ENCODE data around the gene PDS5B.
"Not testable (repeated sequence)": the region's sequence is repeated elsewhere in the genome, so short reads cannot be mapped to it uniquely, and the experiment has no call there.

The PDS5B gene, protein sequence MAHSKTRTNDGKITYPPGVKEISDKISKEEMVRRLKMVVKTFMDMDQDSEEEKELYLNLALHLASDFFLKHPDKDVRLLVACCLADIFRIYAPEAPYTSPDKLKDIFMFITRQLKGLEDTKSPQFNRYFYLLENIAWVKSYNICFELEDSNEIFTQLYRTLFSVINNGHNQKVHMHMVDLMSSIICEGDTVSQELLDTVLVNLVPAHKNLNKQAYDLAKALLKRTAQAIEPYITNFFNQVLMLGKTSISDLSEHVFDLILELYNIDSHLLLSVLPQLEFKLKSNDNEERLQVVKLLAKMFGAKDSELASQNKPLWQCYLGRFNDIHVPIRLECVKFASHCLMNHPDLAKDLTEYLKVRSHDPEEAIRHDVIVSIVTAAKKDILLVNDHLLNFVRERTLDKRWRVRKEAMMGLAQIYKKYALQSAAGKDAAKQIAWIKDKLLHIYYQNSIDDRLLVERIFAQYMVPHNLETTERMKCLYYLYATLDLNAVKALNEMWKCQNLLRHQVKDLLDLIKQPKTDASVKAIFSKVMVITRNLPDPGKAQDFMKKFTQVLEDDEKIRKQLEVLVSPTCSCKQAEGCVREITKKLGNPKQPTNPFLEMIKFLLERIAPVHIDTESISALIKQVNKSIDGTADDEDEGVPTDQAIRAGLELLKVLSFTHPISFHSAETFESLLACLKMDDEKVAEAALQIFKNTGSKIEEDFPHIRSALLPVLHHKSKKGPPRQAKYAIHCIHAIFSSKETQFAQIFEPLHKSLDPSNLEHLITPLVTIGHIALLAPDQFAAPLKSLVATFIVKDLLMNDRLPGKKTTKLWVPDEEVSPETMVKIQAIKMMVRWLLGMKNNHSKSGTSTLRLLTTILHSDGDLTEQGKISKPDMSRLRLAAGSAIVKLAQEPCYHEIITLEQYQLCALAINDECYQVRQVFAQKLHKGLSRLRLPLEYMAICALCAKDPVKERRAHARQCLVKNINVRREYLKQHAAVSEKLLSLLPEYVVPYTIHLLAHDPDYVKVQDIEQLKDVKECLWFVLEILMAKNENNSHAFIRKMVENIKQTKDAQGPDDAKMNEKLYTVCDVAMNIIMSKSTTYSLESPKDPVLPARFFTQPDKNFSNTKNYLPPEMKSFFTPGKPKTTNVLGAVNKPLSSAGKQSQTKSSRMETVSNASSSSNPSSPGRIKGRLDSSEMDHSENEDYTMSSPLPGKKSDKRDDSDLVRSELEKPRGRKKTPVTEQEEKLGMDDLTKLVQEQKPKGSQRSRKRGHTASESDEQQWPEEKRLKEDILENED (N-terminal part only)

DNA sequence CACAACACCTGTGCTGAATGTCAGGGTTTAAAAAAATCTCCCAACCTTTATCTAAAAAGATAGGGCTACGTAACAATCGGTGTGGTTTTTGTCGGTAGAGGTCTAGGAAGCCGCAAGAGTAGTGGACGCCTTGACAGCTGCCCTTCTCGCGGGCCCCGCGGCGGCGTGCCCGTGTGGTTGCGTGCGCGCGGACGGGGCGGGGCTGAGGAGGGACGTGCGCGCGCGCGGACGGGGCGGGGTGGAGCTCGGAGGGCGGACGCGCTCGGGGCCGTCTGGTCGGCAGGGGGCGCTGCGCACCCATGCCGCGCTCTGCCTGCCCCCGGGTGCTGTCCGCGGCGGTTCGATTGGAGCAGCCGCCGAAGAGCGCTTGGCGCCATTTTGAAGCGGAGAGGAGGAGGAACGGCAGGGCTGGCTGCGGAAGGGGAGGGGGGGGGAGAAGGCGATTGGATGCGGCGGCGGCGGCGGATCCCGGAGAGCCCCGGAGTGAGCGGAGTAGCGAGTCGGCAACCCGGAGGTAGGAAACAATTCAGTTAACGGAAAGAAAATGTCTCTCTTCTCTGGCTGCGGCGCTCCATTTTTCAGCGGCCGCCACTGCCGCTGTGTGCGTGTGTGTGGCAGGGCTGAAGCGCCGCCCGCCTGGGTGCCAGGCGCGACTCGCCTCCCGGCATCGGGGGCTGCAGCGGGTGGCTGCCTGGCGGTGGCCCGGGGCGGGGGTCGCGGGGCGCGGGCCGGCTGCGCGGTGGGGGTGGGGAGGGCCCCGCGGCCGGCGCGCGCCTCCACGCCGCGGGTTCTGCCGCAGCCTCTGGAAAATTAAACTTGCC, at the start of gene PDS5B:
PDS5B (plus strand) TSS at position 373 of the 821 bp plus-strand sequence. CDS start 62,321 bp downstream, outside the sequence.
- DNase-seq: peak; percentile 97

DNA sequence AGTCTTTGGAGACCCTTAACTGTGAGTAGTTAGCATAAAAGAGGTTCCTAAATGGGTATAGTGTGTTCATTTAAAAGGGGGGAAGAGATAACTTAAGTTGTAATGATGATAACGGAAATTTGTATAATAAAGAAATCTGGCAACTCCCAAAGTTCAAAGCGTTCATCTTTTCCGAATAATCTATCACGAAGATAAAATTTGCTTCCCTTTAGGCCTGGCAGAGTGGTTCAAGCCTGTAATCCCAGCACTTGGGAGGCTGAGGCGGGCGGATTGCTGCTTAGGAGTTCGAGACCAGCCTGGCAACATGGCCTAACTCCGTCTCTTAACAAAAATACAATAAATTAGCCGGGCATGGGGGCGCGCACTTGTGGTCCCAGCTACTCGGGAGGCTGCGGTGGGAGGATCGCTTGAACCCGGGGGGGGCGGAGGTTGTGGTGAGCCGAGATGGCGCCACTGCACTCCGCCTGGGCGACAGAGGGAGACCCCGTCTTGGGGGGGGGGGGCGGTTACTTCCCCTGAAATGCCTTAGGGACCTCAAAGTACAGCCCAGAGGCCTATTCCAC, 48.6 kb upstream of the PDS5B start:
- peak; percentile 59 for DNase-seq

DNA sequence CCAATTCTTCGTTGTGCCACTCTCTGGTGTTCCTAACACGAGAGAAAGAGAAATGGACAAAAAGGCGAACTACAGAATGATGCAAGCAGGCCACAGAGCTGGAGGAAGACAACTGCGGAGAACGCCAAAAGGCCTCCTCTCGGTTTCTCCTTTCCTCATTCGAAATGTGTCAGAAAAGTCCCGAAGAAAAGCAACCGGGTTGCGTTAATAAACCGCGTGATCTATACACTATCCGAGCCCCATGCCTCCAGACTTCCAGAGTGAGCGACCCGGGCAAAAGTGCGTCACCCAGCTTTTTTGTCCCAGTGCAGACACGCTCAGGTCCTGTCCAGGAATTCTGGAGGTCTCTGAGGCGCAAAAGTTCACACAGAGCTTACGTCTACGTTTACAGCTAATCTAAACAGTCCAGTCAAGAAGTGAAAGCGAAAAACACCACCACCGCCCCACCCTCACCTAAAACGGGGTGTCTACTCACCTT, 48.1 kb upstream of the PDS5B start:
- DNase-seq: no peak

DNA sequence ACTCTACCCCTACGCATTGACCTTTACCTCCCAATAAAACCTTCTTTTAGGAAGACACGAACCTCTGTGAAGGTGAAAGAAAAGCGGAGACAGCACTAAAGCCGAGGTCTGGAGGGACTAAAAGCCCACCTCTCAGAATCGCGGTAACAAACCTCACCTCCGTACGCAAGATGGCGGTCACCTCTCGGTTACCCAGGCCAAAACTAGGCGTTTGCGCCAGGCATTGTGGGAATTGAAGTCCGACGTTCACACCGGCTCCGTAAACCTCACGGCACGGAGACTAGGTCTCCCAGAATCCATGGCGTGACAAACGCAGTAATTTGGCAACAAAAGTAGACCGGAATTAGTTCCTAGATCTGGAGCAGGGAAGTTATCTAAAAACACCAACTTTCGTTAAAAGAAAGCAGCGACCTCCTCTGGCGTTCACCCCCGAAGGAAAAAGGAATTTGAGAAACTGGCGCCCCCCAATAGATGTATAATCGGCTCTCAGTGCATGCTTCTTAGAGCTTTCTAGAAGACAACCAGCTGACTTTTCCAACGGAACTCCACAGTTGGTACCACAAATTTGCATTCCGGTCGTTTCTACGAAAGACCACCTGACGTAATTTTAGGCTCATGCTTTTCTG, 47.5 kb upstream of the PDS5B start, which contains the start of gene N4BP2L2:
N4BP2L2 (minus strand) TSS at position 175 of the 626 bp plus-strand sequence. CDS start 1,768 bp downstream, outside the sequence.
- peak; percentile 94 for DNase-seq

DNA sequence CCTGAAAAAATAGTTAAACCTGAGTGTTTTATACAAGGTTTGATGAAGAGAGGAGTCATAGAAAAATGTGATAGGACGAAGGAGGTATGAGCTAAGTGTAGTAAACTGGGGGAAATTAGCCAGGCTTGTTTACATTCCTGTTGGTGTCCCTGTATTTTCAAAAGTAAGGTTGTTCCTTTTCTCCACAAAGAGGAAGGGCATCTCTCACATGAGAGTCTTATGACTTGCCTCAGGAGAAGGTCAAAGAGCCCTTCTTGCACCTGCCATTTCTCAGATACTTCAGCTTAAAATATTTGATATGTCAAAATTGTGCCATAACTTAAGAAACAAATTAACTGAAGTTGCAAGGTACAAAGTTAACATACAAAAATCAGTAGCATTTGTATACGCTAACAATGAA, 44.0 kb upstream of the PDS5B start:
- no peak for DNase-seq

DNA sequence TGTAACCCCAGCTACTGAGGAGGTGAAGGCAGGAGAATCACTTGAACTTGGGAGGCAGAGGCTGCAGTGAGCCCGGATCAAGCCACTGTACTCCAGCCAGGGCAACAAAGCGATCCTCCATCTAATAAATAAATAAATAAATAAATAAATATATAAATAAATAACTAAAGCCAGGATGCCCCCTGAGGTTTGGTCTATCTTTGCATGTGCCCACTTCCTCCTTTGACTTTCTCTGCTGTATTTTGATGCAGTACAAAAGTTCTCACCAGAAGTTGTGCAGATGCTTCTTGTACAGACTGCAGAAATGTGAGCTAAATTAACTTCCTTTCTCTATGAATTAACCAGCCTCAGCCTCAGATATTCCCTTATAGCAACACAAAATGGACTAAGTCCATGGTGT, 41.2 kb upstream of the PDS5B start:
- DNase-seq: no peak

DNA sequence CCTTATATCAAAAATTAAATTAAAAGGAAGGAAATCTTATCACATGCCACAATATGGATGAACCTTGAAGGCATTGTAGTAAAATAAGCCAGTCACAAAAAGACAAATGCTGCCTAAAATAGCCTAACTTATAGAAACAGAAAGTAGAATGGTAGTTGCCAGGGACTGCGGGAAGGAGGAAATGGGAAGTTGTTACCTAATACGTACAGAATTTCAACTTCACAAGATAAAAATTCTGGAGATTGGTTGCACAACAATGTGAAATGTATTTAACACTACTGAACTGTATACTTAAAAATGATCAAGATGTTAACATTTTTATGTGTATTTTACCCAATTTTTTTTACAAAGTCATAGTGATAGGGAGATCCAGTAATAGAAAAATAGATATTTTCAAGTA, 37.4 kb upstream of the PDS5B start:
- DNase-seq: no peak

DNA sequence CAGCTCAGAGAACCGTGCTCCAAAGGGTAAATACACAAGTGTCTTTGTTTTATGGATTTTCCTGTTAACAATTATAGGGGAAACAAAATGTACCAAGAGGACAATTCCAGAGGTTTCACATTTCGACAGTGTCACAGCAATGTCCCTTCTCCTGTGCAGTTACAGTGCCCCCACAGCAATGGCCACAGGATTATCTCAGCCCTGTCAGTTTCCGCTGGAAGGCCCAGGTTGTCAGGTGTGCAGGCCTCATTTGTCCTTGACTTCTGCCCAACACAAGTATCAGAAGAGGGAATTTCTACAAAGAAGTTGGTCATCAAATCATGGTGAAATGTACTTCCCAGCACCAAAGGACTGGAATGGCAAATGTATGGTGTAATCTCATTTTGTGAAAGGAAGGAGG, 36.5 kb upstream of the PDS5B start:
- no peak for DNase-seq

DNA sequence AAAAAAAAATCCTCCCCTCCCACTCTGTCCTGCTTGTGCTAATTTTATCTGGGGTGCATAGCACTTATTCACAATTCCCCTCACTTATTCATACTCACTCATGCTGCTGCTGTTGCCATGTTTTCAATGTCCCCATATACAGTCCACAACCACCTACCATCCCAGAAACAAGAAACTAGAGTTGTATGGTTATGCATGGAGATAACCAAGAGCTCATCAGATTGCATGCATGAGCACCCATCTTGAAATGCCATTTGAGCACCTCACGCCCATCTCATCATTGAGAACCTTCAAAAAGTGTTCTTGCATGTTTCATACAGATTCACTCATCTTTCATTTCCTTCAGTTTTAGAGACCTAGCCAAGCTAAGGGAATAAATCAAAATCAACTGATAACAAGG, 32.5 kb upstream of the PDS5B start:
- no peak for DNase-seq

DNA sequence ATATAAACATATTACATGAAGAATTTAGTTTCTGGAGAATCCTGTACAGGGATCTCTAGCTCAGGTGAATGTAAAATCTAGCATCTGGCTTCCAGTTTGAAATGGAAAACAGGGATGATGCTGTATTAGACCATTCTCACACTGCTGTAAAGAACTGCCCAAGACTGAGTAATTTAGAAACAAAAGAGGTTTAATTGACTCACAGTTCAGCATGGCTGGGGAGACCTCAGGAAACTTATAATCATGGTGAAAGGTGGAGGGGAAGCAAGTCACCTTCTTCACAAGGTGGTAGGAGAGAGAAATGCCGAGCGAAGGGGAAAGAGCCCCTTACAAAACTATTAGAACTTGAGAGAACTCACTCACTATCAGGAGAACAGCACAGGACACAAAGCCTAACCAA, 30.6 kb upstream of the PDS5B start:
- no peak for DNase-seq

DNA sequence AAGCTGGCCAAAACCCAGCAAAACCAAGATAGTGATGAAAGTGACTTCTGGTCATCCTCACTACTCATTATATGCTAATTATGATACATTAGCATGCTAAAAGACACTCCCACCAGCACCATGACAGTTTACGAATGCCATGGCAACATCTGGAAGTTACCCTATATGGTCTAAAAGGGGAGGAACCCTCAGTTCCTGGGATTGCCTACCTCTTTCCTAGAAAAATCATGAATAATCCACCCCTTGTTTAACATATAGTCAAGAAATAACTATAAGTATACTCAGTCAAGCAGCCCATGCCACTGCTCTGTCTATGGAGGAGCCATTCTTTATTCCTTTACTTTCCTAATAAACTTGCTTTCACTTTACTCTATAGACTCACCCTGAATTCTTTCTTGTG, 25.4 kb upstream of the PDS5B start:
- DNase-seq: not testable (repeated sequence)

DNA sequence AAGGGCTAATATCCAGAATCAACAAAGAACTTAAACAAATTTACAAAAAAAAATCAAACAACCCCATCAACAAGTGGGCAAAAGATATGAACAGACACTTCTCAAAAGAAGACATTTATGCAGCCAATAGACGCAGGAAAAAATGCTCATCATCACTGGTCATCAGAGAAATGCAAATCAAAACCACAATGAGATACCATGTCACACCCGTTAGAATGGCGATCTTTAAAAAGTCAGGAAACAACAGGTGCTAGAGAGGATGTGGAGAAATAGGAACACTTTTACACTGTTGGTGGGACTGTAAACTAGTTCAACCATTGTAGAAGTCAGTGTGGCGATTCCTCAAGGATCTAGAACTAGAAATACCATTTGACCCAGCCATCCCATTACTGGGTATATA, 10.6 kb upstream of the PDS5B start:
- not testable (repeated sequence) for DNase-seq

DNA sequence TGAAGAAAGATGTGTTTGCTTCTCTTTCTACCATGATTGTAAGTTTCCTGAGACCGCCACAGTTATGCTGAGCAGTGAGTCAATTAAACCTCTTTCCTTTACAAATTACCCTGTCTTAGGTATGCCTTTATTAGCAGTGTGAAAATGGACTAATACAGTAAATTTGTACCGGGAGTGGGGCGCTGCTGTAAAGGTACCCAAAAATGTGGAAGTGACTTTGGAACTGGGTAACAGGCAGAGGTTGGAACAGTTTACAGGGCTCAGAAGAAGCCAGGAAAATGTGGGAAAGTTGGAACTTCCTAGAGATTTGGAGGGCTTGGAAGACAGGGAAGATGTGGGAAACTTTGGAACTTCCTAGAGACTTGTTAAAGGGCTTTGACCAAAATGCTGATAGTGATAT, 9.2 kb upstream of the PDS5B start:
- DNase-seq: no peak

DNA sequence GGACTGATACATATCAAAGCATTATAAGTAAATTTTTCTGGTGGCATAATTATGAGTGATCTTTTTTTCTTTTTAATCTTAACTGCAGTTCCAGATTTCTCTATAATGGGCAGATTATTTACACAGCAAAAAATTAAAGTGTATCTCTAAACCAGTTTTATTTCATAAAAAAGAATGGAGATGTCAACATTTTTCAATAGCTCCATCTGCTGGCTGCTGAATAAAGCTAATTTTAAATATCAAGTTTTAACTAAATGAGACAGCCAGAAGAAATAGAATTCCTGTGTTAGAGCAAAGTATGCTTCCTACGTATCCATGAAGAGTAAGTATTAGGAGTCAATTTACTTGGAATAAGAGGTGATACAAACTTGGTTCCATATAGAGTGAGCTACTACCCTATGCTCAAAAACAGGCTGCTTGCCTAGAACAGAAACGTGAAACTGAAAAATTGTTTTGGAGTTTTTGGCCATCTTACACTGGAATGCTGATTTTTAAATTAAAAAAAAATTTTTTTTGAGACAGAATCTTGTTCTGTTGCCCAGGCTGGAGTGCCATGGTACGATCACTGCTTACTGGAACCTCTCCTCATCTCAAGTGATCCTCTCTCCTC, 5.0 kb upstream of the PDS5B start:
- peak; percentile 35 for DNase-seq

DNA sequence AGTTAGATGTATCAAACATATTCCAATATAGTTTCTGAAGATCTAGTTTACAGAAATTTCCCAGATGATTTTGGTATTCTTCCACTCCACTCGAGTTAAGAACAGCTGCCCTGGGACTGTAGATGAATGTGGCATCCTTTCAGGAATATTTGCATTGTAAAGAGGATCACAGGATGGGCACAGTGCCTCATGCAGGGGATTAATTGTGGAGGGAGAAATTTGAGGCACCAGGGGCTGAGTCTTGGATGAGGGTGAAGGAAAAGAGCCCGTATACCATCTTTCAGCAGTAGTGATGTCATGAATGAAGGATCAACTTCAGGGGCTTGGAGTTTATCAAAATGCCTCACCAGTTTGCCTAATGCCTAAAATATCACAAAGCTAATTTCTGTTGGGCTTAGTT, 4.0 kb upstream of the PDS5B start:
- no peak for DNase-seq

DNA sequence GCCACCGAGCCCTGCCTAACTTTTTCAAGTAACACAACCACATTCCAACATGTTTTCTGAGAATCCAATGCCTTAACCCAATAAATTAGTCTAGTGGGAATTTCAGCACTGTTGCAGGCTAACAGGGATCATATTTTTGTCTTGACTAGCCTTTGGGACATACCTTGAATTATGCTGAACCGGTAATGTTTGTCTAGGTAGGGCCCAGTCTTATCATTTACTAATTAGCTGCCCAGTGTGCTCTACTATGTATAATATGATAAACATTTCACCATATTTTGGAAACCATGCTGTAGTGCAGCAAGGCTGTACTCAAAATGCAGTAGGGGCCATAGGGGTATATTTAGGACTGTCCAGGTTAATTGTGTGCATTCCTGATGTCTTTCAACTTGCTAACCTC, 3.3 kb upstream of the PDS5B start:
- no peak for DNase-seq

DNA sequence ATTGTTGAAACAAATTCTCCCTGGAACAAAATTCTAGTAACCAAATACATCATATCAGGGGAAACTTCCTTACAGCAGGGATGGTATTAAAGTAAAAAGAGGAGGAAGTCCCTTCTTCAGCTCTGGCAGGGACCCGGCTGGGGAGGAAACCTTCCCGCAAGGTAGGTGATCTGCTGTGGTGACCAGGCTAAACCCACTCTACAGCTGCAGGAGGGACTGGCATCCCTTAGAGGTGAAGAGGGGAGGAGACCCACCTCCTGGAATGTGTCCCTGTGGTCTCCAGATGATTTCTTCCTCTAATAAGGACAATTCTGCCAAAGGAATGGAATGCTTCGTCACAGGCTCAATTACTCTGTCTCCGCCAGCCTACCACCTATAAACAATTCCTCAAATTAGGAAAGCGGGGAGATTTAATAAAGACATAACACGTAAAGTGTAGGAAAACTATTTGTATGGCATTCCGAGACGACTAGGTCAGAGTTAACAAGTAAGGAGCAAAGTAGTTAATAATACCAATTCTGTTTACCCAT, 637 bp upstream of the PDS5B start:
- peak; percentile 3 for DNase-seq

DNA sequence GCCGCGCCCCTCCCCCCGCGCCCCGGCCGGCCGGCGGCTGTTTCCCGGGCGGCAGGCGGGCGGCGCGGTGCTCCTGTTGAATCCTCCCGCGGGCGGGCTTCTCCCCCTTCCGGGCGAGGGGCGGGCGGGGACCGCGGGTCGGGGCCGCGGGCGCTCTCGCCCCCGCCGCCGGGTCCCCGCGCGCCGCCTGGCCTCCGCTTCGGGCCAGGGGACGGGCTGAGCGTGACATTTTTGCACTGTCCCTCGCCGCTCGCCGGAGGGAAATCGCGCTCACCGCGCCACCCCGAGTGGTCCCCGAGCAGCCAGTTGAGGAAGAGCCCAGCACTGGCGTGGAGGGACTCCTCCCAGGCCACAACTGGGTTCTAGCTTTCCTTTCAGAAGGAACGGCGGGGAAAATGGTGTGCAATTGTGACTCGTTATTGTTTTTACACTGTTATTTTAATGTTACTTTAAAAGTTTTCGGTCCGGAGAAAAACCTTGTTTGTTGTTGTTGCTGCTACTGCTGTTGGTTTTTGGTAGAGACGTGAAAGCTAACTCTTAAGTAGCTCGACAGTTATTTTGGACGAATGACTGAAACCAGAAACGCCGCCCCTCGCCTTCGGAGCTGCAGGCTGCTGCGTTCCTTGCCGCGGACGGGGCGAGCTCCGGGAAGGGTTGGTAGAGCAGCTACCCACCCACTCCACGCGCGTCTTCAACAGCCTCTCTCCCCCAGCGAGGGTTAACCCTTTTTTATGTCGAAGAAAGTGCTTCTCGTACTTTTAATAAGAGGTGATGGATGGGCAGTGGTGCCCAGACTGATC, 959 bp downstream of the PDS5B start:
- peak; percentile 64 for DNase-seq

DNA sequence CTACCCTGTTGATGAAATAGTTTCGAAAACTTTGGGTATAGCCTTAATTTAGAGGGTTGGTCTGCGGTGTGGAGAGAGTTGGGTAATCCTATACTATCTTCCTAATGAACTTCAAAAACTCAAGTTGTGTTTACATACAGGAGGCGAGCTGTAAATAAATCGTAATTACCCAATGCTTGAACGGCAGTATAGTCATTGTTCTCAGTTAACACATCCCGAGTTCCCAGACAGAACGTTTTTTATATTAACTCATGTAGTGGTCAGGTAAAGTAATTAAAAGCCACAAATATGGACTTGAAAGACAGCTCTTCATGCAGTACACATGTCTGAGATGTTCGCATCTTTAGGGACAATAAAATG, 1.5 kb downstream of the PDS5B start:
- no peak for DNase-seq

DNA sequence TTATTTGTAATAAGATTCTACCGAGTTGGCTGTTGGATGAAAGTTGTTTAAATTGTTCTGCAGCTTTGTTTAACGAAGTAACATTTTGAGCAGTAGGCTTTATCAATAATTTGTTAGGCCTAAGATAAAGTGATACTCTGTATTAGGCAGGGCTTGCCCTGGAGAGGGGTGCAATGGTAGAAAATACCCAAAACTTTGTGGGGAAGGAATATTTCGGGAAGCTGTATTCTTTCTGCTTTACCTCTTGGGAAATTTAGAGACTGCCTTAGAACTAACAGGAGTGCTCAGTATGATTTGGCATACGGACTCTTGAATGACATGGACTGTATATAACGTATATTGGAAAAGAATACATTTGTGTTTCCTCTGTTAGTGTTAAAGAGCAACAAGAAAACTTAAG, 2.5 kb downstream of the PDS5B start:
- DNase-seq: no peak

Data from CD4-positive, alpha-beta T cell treated with Interleukin-12 subunit alpha and Interleukin-12 subunit beta, for 1 hour (primary cell).